ENCODE data around the gene ATG9B.
"Not testable (repeated sequence)": the region's sequence is repeated elsewhere in the genome, so short reads cannot be mapped to it uniquely, and the experiment has no call there.

ATG9B gene

DNA sequence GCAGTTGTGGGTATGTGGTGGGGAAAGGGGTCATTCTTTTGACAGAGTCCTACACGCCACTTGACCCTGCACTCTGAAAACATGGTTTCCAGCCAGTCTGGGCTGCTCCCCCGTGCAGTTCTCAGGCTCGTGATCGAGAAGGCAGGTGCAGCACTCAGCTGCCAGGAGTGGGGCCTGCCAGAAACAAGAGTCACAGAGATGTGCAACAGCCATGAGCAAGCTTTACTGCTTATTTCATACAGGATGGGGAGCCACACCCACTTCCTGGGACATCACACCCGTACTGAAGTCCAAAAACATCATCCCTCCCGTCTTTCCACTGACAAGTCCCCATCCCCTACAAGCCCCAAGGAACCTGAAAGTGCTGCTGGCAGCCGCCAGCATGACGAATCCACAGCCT is 9.3 kb downstream of the ATG9B start:
- peak; percentile 49 for DNase-seq

GRCh38 chr7:151013733-151014497 is 10.4 kb downstream of the ATG9B start:
- peak; percentile 93 for DNase-seq

GRCh38 chr7:151013356-151013732 is 10.9 kb downstream of the ATG9B start:
- no peak for DNase-seq

GRCh38 chr7:151012911-151013347 is 11.4 kb downstream of the ATG9B start:
- DNase-seq = no peak

GRCh38 chr7:151012031-151012692 is 12.1 kb downstream of the ATG9B start:
- no peak for DNase-seq

DNA sequence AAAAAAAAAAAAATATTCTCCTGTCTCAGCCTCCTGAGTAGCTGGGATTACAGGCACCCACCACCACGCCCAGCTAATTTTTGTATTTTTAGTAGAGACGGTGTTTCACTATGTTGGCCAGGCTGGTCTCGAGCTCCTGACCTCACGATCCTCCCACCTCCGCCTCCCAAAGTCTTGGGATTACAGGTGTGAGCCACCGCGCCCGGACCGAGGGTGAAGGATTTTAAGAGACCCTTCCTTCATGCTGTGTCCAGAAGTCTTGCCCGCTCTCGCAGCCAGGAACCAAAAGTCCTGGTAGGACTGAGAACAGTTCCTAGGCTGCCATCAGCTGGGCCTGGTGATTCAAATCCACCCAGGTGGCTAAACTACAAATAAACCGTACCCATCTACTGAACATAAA is 12.7 kb downstream of the ATG9B start:
- DNase-seq = not testable (repeated sequence)

- DNase-seq = no peak
Observed at GRCh38 chr7:151011097-151011409, 13.2 kb downstream of the ATG9B start.

DNA sequence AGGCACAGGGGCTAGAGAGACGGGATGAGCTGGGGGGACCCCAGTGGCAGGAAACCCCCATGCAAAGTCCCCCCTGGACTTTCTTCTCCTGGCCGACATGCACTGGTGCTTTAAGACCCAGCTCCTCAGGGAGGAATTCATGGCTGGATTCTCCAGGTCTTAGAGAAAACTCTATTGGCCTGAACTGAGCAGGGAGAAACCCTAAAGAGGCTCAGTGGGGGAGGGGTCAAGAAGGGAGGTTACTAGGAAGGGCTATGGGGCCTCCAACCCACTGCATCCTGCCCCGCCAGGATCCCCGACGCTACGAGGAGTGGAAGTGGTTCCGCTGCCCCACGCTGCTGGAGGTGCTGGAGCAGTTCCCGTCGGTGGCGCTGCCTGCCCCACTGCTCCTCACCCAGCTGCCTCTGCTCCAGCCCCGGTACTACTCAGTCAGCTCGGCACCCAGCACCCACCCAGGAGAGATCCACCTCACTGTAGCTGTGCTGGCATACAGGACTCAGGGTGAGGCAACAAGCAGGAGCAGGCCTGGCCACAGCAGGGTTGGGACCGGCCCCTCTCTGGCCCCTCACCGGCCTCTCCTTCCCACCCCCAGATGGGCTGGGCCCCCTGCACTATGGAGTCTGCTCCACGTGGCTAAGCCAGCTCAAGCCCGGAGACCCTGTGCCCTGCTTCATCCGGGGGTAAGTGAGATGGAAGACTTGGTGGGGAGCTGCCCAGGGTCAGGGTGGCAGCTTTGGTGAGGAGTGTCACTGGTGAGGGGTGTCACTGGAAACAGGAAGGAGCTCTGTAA is 13.8 kb downstream of the ATG9B start:
- DNase-seq = peak; percentile 39

DNA sequence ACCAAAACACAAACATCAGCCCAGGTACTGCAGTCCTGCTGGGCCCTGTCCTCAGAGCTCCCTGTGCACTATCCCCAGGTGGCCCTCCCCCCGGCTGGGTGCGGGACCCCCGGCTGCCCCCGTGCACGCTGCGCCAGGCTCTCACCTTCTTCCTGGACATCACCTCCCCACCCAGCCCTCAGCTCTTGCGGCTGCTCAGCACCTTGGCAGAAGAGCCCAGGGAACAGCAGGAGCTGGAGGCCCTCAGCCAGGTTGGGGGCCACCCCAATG is 14.3 kb downstream of the ATG9B start:
- DNase-seq = no peak

GRCh38 chr7:151009327-151010036 is 14.8 kb downstream of the ATG9B start:
- DNase-seq = no peak

DNA sequence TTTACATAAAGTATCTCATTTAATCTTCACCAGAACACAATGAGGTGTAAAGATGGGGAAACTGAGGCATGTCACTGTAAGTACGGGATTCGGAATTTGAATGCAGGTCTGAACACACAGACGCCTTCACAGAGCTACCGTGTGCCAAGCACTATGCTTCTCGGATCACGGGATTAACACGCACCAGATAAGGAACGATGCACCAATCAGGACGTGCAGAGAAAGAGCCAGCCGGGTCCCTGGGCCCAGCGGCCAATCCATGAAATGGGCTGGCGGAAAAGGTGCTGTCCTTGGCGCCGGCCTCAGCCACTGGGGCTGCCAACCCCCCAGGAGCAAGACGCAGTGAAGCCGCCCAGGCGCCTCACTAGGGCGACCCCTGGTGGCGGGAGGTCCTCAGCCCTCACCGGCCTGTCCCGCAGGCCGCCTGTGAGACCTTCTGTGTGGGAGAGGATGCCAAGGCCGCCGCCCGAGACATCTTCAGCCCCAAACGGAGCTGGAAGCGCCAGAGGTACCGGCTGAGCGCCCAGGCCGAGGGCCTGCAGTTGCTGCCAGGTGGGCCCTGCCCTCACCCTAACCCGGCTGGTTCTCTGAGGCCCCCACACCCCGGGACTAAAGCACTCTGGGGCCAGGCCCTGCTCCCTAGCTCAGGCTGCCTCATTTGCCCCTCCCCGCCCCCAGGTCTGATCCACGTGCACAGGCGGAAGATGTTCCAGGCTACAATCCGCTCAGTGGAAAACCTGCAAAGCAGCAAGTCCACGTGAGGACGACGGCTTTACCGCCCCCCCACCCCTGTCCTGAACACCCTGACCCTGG is 15.6 kb downstream of the ATG9B start:
- peak; percentile 85 for DNase-seq

- no peak for DNase-seq
Observed at GRCh38 chr7:151008143-151008510, 16.2 kb downstream of the ATG9B start.

- no peak for DNase-seq
Observed at GRCh38 chr7:151007469-151007898, 16.8 kb downstream of the ATG9B start.

- no peak for DNase-seq
Observed at GRCh38 chr7:151006590-151007300, 17.5 kb downstream of the ATG9B start.

- DNase-seq = no peak
Observed at GRCh38 chr7:151005566-151005965, 18.7 kb downstream of the ATG9B start.

- DNase-seq = no peak
Observed at GRCh38 chr7:151003572-151003971, 20.7 kb downstream of the ATG9B start.

GRCh38 chr7:151001546-151001945 is 22.7 kb downstream of the ATG9B start:
- DNase-seq = no peak

- no peak for DNase-seq
Observed at GRCh38 chr7:151000897-151001495, 23.3 kb downstream of the ATG9B start.

GRCh38 chr7:150999497-151000230 is 24.6 kb downstream of the ATG9B start:
- DNase-seq = no peak

- no peak for DNase-seq
Observed at GRCh38 chr7:150999001-150999400, 25.3 kb downstream of the ATG9B start.

GRCh38 chr7:150998341-150998740 is 26.0 kb downstream of the ATG9B start:
- no peak for DNase-seq

All from stimulated activated CD4-positive, alpha-beta T cell treated with anti-CD3 and anti-CD28 coated beads, Interleukin-1b, Interleukin-23, amount 100 ng/mL, for 48 hours (primary cell).